ENCODE results near the gene DTL. TPM values are rescaled to one million over a fixed set of nuclear protein-coding genes. Genes with fewer than 3 reads are reported as not detected.
"Not testable (repeated sequence)": the region's sequence is repeated elsewhere in the genome, so short reads cannot be mapped to it uniquely, and the experiment has no call there.

Gene DTL
- total RNA-seq, 8 experiments from 2014 or later: 1.1 to 32.5 (median 3.0) TPM

- no peak for ATAC-seq (replicated peaks in 6 of 8)
- in situ Hi-C loops (cut with MboI; ENCODE audit: low pct_unique_long_range_greater_than_20kb in 2 of 9, low sequenced_read_pairs in 9 of 9, unreplicated experiment in 9 of 9): no loop called here
- 77 to 100% (median 94%) methylated on average over 2 of the region's 2 CpGs for WGBS, 10 experiments
- no peak overlapping the region for H3K4me3 ChIP-seq
- H3K27ac ChIP-seq: no peak overlapping the region
- no peaks in the 10 kb centered on the region for H3K4me1 ChIP-seq (replicated peaks in 1 of 2)
Measured at GRCh38 chr1:212020975-212021374, 14.6 kb upstream of the DTL start.

DNA sequence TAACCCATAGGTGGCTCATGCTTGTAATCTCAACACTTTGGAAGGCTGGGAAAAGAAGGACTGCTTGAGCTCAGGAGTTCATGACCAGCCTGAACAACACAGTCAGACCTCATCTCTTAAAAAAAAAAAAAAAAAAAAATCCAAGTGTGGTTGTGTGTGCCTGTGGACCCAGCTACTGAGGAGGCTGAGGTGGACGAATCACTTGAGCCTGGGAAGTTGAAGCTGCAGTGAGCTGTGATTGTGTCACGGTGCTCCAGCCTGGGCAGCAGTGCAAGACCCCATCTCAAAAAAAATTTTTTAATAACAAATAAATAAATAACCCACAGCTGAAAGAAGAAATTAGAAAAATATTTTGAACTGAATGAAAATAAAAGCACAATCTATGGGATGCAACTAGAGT lies 14.0 kb upstream of the DTL start:
- in situ Hi-C loops (cut with MboI; ENCODE audit: low pct_unique_long_range_greater_than_20kb in 2 of 9, low sequenced_read_pairs in 9 of 9, unreplicated experiment in 9 of 9): no loop called here
- Histone ChIP-seq H3K4me1 (replicated peaks in 1 of 2) (no peaks in the 10 kb centered on the region), H3K27ac (no peak overlapping the region), H3K4me3 (no peak overlapping the region)
- WGBS, 10 experiments: 80 to 100% (median 95%) methylated on average over 1 to 2 of the region's 2 CpGs; no CpG with 5 or more reads in 1 of the 10 experiments
- no peak for ATAC-seq (replicated peaks in 6 of 8)

DNA sequence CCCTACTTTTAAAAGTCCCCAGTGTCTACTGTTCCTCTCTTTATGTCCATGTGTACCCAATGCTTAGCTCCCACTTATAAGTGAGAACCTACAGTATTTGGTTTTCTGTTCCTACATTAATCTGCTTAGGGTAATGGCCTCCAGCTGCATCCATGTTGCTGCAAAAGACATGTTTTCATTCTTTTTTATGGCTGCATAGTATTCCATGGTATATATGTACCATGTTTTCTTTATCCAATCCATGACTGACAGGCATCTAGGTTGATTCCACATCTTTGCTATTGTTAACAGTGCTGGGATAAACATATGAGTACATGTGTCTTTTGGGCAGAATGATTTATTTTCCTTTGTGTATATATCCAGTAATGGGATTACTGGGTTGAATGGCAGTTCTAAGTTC lies 12.6 kb upstream of the DTL start:
- H3K4me3 ChIP-seq; ATAC-seq (replicated peaks in 6 of 8); in situ Hi-C loops (cut with MboI; ENCODE audit: low pct_unique_long_range_greater_than_20kb in 2 of 9, low sequenced_read_pairs in 9 of 9, unreplicated experiment in 9 of 9); H3K27ac ChIP-seq; H3K4me1 ChIP-seq (replicated peaks in 1 of 2): not testable (repeated sequence)

DNA sequence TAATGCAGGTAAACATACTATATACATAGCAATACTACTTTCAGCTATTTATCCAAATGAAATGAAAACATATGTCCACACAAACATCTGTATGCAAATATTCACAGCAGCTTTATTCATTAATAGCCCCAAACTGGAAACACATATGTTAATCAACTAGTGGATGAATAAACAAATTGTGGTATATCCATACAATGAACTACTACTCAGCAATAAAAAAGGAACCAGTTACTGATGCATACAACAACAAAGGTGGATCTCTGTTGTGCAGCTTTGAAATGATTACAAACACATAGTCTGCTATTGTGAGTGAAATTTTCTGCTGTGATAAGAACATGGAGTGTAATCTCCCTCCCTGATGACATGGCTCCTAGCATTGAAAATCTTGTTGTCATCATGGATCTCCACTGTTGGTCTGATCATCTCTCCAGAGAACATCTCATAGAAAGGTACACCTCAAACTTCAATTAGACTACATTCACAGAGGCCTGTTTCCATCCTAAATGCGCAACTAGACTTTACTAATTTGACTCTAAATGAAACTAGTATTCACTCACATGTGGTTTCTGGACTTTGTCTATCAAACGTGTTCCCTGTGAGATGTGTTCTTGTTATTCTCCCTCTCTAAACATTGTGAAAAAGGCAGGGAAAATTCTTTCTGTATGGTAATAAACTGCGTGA lies 10.9 kb upstream of the DTL start:
- in situ Hi-C loops (cut with MboI; ENCODE audit: low pct_unique_long_range_greater_than_20kb in 2 of 9, low sequenced_read_pairs in 9 of 9, unreplicated experiment in 9 of 9): loop anchor here in 3 of 9 experiments (25.0 kb wide), 1 partner anchor 337 kb away; the partner anchor contains the start of gene NEK2 (in 3 of the 3)

DNA sequence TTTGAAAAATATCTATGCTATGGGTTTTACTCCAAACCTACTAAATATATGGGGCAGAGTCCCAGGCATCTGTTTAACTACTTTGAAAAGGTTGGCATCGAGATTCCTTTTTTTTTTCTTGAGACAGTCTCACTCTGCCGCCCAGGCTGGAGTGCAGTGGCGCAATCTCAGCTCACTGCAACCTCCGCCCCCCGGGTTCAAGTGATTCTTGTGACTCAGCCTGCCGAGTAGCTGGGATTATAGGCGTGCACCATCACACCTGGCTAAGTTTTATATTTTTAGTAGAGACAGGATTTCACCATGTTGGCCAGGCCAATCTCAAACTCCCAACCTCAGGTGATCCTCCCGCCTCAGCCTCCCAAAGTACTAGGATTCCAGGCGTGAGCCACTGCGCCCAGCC lies 7.8 kb upstream of the DTL start:
- WGBS, 10 experiments: 53 to 100% (median 96%) methylated on average over 2 to 8 of the region's 10 CpGs; no CpG with 5 or more reads in 3 of the 10 experiments
- H3K4me3 ChIP-seq, H3K27ac ChIP-seq: not testable (repeated sequence)
- in situ Hi-C loops (cut with MboI; ENCODE audit: low pct_unique_long_range_greater_than_20kb in 2 of 9, low sequenced_read_pairs in 9 of 9, unreplicated experiment in 9 of 9): loop anchor here in 3 of 9 experiments (25.0 kb wide), 1 partner anchor 340 kb away; the partner anchor contains the start of gene NEK2 (in 3 of the 3)
- peaks cover 14 to 18% of the 10 kb centered on the region in 2 donors for H3K4me1 ChIP-seq (replicated peaks in 1 of 2)
- ATAC-seq (replicated peaks in 6 of 8): peak in 1 of 8 experiments; percentile 43

More for the DNA sequence above, 10.9 kb upstream of the DTL start:
- Histone ChIP-seq H3K27ac (no peak overlapping the region), H3K4me1 (replicated peaks in 1 of 2) (no peaks in the 10 kb centered on the region), H3K4me3 (no peak overlapping the region)
- 95 to 100% (median 100%) methylated on average over 1 to 3 of the region's 3 CpGs; no CpG with 5 or more reads in 1 of the 10 experiments for WGBS, 10 experiments
- ATAC-seq (replicated peaks in 6 of 8): no peak

DNA sequence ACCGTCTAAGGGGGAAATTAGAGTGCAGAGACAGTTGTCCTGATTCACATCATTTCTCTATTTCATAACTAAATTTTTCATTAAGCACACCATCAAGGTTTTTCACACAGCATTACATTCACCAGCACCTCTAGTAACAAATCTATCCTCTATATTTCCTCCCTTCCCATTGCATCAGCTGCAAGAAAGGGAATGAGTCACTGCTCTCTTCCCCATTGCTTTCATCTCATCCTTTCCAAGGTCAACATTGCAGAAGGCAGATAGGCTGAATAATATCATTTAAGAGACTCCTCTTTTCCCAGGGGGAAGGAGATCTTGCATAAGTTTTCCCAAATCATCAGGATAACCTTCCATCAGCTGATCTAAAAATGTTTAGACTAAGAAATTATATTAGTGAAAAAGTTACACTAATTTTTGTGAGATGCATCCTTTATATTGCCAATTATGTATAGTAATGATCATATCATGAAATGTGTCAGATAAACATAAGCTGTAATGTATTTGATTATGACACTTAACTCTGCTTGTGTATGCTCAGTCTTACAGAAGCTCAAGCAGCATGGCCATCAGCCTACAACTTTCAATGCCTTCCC lies 4.5 kb upstream of the DTL start:
- 20 to 100% (median 87%) methylated on average over 1 of the region's 1 CpG; no CpG with 5 or more reads in 2 of the 10 experiments for WGBS, 10 experiments
- Histone ChIP-seq H3K27ac (peak overlapping the region; percentile 13 to 58), H3K4me1 (replicated peaks in 1 of 2) (peaks cover 14 to 18% of the 10 kb centered on the region in 2 donors), H3K4me3 (peak overlapping the region in 2 of 5 donors; percentile 2 to 3)
- in situ Hi-C loops (cut with MboI; ENCODE audit: low pct_unique_long_range_greater_than_20kb in 2 of 9, low sequenced_read_pairs in 9 of 9, unreplicated experiment in 9 of 9): loop anchor here in 3 of 9 experiments (25.0 kb wide), 1 partner anchor 344 kb away; the partner anchor contains the start of gene NEK2 (in 3 of the 3)
- ATAC-seq (replicated peaks in 6 of 8): peak in 3 of 8 experiments; percentile 10 to 23 (median 17)

- in situ Hi-C loops (cut with MboI; ENCODE audit: low pct_unique_long_range_greater_than_20kb in 2 of 9, low sequenced_read_pairs in 9 of 9, unreplicated experiment in 9 of 9): loop anchor here in 3 of 9 experiments (25.0 kb wide), 1 partner anchor 347 kb away; the partner anchor contains the start of gene NEK2 (in 3 of the 3)
- Histone ChIP-seq H3K4me1 (replicated peaks in 1 of 2) (peaks cover 18% of the 10 kb centered on the region in 2 donors), H3K27ac (no peak overlapping the region), H3K4me3 (peak overlapping the region; percentile 60 to 83 (median 71))
- 0 to 17% (median 1%) methylated on average over 1 to 13 of the region's 13 CpGs for WGBS, 10 experiments
- peak; percentile 7 to 35 (median 25) for ATAC-seq (replicated peaks in 6 of 8)
Measured at GRCh38 chr1:212034516-212035122, 929 bp upstream of the DTL start.

DNA sequence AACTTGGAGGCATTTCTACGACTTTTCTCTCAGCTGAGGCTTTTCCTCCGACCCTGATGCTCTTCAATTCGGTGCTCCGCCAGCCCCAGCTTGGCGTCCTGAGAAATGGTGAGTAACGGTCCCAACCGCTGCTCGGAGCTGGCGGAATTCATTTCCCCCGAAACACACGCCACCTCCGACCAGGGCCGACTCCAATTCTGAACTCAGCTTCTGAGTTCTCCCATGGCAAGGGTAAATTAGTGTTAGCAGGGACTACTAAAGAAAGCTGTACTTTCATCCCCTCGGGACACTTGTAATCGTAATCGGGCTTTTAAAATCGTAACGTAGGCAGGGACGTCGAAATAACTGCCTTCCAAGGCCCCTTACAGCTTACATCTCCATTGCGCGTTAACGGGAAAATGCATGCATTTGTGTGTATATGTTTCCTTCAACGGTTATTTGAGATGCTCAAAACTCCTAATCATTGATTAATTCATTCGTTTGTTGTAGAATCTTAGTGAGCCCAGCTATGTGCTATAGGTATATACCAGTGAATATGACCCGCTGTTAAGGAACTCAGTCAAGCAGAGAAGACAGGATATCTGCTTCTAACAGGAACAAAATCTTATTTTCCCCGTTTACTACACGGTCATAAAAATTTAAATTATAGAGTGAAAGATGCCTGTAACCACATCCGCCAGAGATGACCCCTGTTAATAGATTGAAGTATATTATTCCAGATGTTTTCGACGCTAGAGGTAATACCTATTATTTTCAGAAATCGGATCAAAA lies 472 bp downstream of the DTL start:
- Histone ChIP-seq H3K4me1 (replicated peaks in 1 of 2) (peaks cover 6 to 8% of the 10 kb centered on the region in 2 donors), H3K4me3 (peak overlapping the region; percentile 60 to 83 (median 71)), H3K27ac (no peak overlapping the region)
- whole genome bisulfite sequencing, 10 experiments: 0 to 8% (median 2%) methylated on average over 5 to 29 of the region's 32 CpGs
- peak in 6 of 8 experiments; percentile 0 to 12 (median 1) for ATAC-seq (replicated peaks in 6 of 8)
- in situ Hi-C loops (cut with MboI; ENCODE audit: low pct_unique_long_range_greater_than_20kb in 2 of 9, low sequenced_read_pairs in 9 of 9, unreplicated experiment in 9 of 9): loop anchor here in 3 of 9 experiments (25.0 kb wide), 1 partner anchor 349 kb away; the partner anchor contains the start of gene NEK2 (in 3 of the 3)

DNA sequence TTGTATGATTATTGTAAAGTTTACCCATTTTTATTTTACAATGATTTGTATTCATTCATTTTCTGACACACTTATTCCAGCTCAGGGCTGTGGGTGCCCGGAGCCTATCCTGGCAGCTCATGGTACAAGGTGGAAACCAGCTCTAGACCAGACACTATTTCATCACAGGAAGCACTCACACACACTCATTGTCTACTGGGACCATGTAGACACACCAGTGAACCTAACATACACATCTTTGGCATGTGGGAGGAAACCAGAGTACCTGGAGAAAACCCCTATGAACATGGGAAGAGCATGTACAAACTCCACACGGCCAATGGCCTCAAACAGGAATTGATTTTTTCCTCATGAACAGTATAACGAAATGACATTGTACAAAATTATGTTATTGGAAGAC lies 2.4 kb downstream of the DTL start:
- WGBS, 10 experiments: 33 to 93% (median 82%) methylated on average over 1 to 3 of the region's 3 CpGs; no CpG with 5 or more reads in 2 of the 10 experiments
- peaks cover 0 to 3% of the 10 kb centered on the region in 2 donors for H3K4me1 ChIP-seq (replicated peaks in 1 of 2)
- no peak for ATAC-seq (replicated peaks in 6 of 8)
- no peak overlapping the region for H3K27ac ChIP-seq
- no peak overlapping the region for H3K4me3 ChIP-seq
- in situ Hi-C loops (cut with MboI; ENCODE audit: low pct_unique_long_range_greater_than_20kb in 2 of 9, low sequenced_read_pairs in 9 of 9, unreplicated experiment in 9 of 9): loop anchor here in 3 of 9 experiments (25.0 kb wide), 1 partner anchor 351 kb away; the partner anchor contains the start of gene NEK2 (in 3 of the 3)

DNA sequence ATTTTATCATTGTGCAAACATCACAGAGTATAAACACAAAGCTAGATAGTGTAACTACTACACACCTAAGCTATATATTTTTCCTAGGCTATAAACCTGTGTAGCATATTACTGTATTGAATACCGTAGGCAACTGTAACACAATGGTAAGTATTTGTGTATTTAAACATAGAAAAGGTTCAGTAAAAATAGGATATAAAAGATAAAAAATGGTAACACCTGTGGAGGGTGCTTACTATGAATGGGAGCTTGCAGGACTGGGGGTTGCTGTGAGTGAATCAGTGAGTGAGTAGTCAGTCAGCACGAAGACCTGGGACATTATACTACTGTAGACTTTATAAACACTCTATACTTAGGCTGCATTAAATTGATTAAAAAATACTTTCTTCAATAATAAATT lies 4.1 kb downstream of the DTL start:
- WGBS, 10 experiments: 67 to 100% (median 89%) methylated on average over 1 to 2 of the region's 2 CpGs; no CpG with 5 or more reads in 1 of the 10 experiments
- ATAC-seq (replicated peaks in 6 of 8): no peak
- in situ Hi-C loops (cut with MboI; ENCODE audit: low pct_unique_long_range_greater_than_20kb in 2 of 9, low sequenced_read_pairs in 9 of 9, unreplicated experiment in 9 of 9): loop anchor here in 3 of 9 experiments (25.0 kb wide), 1 partner anchor 352 kb away; the partner anchor contains the start of gene NEK2 (in 3 of the 3)

DNA sequence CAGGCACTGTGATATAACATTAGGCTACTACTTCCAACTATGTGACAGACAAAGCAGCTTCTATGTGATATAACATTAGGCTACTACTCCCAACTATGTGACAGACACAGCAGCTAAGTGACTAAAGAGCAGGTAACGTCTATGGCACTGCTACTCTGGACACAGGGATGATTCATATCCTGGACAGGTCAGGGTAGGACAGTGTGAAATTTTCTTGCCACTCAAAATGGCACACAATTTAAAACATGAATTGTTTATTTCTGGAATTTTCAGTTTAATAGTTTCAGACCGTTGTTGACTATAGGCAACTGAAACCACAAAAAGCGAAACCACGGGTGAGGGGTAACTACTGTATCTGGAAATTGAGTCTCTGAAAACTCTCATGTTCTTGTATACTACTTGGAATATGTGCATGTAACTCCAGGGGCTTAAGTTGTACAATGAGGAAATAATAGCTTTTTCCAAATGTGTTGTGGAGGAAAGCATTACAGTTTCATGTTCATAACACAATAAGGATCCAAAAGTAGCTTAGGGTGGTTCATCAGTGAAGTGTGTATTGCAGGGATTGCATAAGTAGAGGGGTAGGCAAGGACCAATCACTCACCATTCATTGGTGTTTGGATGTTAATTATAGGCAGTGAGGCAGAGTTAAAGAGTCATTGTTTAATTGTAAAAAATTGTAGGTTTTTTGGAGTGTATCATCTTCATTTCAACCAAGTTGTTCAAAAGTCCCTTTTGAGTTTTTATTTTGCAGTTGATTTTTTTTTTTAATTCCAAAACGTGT lies 5.3 kb downstream of the DTL start:
- Histone ChIP-seq H3K27ac (no peak overlapping the region), H3K4me1 (replicated peaks in 1 of 2) (peaks cover 0 to 3% of the 10 kb centered on the region in 2 donors), H3K4me3 (no peak overlapping the region)
- in situ Hi-C loops (cut with MboI; ENCODE audit: low pct_unique_long_range_greater_than_20kb in 2 of 9, low sequenced_read_pairs in 9 of 9, unreplicated experiment in 9 of 9): loop anchor here in 3 of 9 experiments (25.0 kb wide), 1 partner anchor 354 kb away; the partner anchor contains the start of gene NEK2 (in 3 of the 3)
- 51 to 100% (median 87%) methylated on average over 1 to 5 of the region's 5 CpGs for WGBS, 10 experiments
- peak in 1 of 8 experiments; percentile 29 for ATAC-seq (replicated peaks in 6 of 8)

More for the DNA sequence above, 4.1 kb downstream of the DTL start:
- H3K27ac ChIP-seq: no peak overlapping the region
- H3K4me1 ChIP-seq (replicated peaks in 1 of 2): peaks cover 0 to 3% of the 10 kb centered on the region in 2 donors
- no peak overlapping the region for H3K4me3 ChIP-seq

Measured in motor neuron (in vitro differentiated cells).